NCI-H510A (cell line): ENCODE results near the gene ARFGAP3.

Source experiments
- DNase-seq: peaks from one replicate; lab custom pipeline; 2025; lab: John Stamatoyannopoulos, UW

The ARFGAP3 gene, protein sequence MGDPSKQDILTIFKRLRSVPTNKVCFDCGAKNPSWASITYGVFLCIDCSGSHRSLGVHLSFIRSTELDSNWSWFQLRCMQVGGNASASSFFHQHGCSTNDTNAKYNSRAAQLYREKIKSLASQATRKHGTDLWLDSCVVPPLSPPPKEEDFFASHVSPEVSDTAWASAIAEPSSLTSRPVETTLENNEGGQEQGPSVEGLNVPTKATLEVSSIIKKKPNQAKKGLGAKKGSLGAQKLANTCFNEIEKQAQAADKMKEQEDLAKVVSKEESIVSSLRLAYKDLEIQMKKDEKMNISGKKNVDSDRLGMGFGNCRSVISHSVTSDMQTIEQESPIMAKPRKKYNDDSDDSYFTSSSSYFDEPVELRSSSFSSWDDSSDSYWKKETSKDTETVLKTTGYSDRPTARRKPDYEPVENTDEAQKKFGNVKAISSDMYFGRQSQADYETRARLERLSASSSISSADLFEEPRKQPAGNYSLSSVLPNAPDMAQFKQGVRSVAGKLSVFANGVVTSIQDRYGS

GRCh38 chr22:42856865-42857704 is at the start of gene ARFGAP3:
Gene ARFGAP3 (minus strand): TSS chr22:42857273. CDS start chr22:42857182, 91 bp downstream.
- peak; percentile 61 for DNase-seq

GRCh38 chr22:42905702-42906183 is 48.7 kb upstream of the ARFGAP3 start:
- peak; percentile 67 for DNase-seq

DNA sequence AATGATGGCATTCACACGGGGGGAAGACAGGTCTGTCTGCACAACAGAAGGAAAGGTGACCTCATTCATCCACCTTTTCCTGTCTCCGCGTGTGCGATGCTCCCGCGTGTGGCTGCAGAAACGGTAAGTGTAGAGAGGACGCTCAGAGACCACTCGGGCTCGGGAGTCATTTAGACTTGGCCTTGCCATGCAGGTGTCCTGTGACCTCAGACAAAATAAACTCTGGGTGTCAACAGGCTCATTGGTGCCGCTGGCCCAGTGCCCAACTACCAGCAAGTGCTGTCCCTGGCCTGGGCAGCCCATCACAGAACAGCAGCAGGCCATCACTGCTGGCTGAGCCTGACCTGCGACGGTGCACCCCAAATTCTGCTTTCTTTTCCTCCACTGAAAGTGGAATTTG is 48.1 kb upstream of the ARFGAP3 start:
- DNase-seq: no peak

DNA sequence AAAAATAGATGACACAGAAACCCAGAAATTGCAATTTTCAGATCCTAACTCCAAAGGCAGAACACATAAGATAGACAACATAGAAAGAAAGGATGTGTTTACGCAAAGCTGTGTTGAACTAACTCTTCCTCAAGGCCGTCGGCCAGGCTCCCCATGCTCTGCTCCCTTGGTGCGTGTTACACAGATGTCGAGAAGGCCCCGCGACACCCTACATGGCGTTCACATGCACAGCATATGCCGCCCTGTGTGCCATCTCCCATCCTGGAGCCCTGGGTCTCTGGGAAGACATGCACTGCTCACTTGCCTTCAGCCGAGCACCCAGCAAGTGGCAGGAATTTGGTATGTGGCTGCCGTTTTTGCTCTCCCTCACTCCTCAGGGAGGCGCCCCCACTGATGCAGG is 47.0 kb upstream of the ARFGAP3 start:
- no peak for DNase-seq

DNA sequence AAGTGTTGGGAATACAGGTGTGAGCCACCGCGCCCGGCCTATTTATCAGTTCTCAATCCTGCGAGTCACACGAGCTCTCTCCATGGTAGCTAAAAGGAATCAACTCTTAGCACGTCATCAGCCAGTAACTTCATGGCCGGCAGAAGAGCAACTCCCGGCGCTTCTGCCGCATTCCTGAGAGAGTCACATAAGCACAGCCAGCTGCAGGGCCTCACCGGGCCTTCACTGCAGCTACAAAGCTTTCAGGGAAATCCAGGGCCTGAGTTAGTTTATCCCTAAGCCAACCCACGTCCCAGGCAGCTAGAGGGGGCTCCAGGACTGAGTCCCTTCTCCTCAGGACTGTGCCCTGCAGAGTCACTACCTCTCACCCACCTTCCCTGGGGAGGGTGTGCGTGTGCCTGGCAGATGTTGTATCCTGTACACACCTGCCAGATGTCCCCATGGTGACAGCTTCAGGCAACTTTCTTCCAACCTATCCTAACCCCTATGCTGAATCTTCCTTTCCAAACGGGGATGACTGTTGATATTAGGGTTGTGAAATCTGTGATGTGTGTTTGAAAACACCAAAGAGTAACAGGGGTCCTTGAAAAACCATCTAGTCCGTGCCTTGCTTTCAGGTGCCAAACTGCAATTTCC is 45.9 kb upstream of the ARFGAP3 start:
- DNase-seq: no peak

DNA sequence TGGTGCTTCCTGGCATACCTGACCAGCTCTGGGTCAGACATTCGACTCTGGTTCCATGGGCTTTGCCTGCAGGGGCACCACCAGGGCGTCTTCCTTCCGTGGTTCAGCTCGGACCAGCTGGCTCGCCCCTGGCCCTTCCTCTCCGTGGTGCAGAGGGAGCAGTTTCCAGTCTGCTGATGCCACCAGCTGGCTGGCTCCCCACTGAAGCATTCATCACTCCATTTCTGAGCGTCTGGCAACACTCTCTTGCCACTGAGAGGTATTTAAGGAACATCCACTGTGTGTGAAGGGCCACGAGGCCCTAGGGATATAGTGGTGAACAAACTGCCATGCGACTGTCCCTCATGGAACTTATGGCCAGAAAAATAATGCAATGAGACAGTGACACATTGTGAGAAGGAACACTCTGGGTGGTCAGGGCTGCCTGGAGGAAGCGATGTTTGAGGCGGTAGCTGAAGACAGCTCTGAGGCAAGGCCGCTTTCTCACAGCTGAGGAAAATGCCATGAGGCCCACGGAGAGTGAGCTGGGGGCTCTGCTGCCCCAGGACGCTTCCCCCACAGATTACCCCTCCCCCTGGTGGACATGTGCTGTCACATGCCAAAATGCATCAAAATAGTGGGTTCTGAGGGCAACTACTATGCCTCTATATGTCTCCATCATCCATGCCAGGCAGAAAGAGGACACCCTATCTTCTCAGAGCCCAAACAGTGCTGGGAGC is 44.9 kb upstream of the ARFGAP3 start:
- DNase-seq: no peak

- DNase-seq: no peak
These were observed 40.9 kb upstream of the ARFGAP3 start for GRCh38 chr22:42897960-42898359.

DNA sequence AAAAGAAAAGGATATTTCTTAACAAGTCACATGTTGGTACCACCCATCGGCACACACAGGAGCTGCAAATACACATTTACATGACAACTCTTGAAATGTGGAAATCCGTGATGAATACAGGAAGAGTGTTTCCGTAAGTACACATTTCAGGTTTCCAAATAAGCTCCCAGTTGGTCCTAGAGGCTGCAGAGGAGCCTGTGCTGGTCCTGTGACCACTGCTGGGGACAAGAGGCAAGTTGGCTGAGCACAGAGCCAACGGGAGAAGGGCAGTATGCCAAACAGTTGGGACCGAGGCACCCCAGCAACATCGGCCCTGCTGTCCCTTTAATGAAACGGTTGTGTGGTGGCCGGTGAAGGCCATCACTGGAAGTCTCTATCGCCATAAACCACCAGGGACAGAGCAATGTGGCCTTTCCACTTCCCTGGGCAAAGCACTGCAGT is 38.5 kb upstream of the ARFGAP3 start:
- no peak for DNase-seq

DNA sequence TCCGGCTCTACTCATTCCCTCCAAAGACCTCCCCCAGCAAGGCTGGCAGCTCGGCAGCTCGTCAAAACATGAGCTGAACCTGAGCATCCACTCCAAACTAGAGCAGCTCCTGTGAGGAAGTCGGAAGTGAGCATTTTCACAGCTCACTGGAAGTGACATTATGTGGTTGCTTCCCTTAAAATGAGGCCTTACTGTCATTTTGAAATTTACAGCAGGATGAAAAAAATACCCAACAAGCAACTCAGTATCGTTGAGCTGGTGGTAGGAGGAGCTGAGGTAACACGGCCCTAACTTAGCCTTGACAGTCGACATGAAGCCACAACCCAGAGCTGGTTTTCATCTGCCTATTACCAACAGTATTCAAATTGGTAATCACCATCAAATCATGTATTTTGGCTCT is 38.0 kb upstream of the ARFGAP3 start:
- DNase-seq: no peak

GRCh38 chr22:42893371-42894150 is 36.5 kb upstream of the ARFGAP3 start:
- no peak for DNase-seq

- DNase-seq: no peak
These were observed 35.7 kb upstream of the ARFGAP3 start for GRCh38 chr22:42892571-42893316.

DNA sequence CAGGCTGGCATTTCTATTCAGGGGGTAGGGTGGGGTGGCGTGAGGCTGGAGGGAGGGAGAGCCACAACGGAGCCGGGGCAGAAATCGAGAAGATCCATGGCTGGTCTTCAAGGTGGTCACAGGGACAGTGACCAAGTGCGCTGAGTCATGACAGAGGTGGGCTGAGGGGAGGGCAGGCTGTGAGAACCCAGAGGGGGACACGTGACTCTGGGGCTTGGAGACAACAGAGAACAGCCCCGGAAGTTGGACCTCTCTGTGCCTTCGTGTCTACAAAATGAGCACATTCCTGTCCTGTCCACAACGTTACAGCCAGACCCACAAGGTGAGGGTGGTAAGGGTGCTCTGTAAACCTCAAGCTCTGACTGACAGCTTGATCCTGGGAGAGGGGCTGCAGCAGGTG is 35.1 kb upstream of the ARFGAP3 start:
- DNase-seq: no peak

- DNase-seq: no peak
These were observed 34.6 kb upstream of the ARFGAP3 start for GRCh38 chr22:42891696-42892095.

DNA sequence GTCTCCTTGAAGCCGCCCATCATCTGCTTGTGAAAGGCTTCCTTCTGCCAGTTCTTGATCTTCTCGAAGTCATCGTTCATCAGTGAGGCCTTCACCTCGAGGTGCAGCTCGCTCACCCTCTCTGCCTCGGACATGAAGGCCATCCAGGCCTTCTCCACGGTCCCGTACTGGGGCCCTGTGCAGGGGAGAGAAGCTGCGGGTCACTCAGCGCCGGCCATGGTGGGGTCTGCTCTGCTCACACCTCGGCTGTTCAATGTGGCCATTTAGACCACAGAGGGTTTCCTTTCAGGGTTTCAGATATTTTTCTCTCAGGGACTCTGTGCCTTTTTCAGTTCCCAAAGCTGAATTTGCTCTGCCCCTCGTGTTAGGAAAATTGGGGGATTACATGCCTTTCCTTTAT is 33.9 kb upstream of the ARFGAP3 start:
- DNase-seq: no peak

DNA sequence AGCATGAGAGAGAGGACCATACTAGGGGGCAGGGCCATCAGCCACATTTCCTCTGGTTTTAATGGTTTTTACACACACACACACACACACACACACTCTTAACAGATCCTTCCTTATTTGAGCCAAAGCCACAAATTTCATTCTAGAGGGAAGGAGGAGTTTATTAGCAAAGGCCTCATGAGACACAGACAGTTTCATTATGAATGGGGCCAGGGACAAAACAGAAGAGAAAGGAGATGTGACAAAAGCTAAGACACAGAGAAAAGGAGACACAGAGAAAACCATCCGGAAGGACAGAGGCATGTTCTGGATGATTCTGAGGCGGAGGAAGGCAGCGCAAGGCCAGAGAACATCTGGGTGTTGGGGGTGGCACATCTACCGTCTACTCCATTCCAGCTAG is 32.2 kb upstream of the ARFGAP3 start:
- no peak for DNase-seq

GRCh38 chr22:42887523-42888507 is 30.7 kb upstream of the ARFGAP3 start:
- DNase-seq: no peak

- DNase-seq: no peak
These were observed 30.0 kb upstream of the ARFGAP3 start for GRCh38 chr22:42887120-42887519.

DNA sequence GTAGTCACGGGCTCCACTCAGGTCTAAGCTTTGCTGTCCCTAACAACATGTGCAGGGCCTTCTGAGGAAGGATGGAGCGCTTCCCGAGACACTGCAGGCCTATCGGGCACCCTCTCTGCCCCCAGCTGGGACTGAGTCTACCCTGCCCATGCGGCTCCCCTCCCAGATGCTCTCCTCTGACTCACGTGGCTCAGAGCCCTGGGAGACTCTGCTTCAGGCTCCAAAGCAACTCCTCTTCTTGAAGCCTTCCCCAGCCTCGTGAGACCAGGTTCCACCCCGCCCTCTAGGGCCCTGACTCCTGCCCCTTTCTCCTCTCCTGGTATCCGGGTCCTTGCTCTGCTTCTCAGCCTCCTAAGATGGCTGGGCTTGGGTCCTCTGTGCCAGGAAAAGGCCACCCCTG is 28.4 kb upstream of the ARFGAP3 start:
- no peak for DNase-seq
